LoVo (cell line): ENCODE measurements around the gene MRPL42.
"Not testable (repeated sequence)": the region's sequence is repeated elsewhere in the genome, so short reads cannot be mapped to it uniquely, and the experiment has no call there.

Experiments used
- DNase-seq: peaks from one replicate; pipeline ENCODE4 v3.0.0-alpha.2; 2016; ENCODE audit warnings: low spot score

The MRPL42 gene

GRCh38 chr12:93549174-93549573 lies 81.9 kb downstream of the MRPL42 start:
- DNase-seq: no peak

DNA sequence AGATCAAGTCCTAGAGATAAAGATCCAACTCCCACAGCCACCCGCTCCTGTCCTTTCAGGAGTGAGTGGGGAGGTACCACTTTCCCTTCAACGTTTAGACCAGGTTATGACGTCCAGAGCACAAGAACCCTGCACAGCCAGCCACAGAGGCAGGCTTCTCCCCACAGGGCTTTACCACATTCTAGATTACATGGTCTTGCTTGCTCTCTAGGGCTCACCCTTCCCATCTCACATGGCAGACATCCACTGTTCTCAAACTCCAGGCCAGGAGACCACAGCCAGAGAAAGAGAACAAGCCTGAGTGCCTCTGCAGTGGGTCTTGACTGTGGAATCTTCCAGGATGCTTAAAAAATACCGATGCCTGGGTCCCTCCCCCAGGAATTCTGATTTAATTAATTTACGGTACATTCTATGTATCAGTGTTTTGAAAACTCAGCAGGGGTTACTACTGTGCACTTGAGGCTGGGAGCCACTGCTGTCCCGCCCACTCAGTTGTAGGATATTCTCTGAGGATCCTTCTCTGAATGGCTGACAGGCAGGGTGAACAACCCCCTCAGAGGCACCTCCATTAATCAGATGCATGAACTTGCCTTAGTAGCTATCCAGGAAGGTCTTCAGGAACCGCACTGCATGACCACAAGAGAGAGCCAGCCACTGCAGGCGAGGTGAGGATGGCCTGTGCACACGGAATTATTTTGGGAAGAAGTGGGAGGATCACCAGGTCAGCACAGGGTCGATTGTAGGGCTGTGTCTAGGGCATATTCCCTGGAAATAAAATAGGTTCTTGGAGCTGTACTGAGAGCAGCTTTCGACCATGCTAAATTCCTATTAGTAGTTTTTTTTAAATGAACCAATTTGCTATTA lies 83.7 kb downstream of the MRPL42 start:
- DNase-seq: no peak

DNA sequence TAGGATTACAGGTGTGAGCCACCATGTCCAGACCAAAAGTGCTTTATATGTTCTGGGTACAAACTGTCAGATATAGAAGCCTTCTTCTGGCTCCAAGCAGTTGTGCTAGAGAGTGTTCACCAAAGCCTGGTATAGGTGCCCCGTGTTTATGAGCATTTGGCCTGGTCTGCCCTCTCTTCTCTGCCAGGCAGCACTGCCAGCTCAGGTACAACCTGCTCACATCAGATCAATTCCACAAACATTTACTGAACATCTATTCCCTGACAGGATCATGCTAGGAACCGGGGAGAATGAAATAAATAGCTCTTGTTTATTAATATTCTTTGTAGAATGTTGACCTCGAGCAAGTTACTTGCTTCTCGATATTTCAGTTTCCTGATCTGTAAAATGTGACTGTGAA lies 85.1 kb downstream of the MRPL42 start:
- DNase-seq: no peak

GRCh38 chr12:93557879-93558278 lies 90.6 kb downstream of the MRPL42 start:
- not testable (repeated sequence) for DNase-seq

- DNase-seq: not testable (repeated sequence)
Observed at GRCh38 chr12:93558685-93559084, 91.4 kb downstream of the MRPL42 start.

GRCh38 chr12:93563807-93564538 lies 96.7 kb downstream of the MRPL42 start:
- DNase-seq: peak; percentile 27

- DNase-seq: no peak
Observed at GRCh38 chr12:93565760-93566159, 98.4 kb downstream of the MRPL42 start.
